B cell (primary cell): Measurements from ENCODE around the gene HDGFL2. TPM values are rescaled to one million over a fixed set of nuclear protein-coding genes. Genes with fewer than 3 reads are reported as not detected.

Source experiments
- ATAC-seq: fragments of 200-7000 bp; cut with Tn5 transposase; one replicate; pipeline ENCODE4 v1.10.0; 2021; ENCODE audit warnings: low read depth, mild to moderate bottlenecking, moderate number of reproducible peaks, moderate library complexity
- CTCF ChIA-PET: fragments of 350-600 bp; sonication (Branson Sonifier 250); formaldehyde crosslinking; loops from one replicate; lab custom pipeline; 2021; ENCODE audit warnings: antibody characterized with exemption, inconsistent platforms; lab: Charles Lee
- POLR2A ChIA-PET: fragments of 350-600 bp; sonication (Branson Sonifier 250); formaldehyde crosslinking; loops from one replicate; lab custom pipeline; 2021; ENCODE audit warnings: antibody characterized with exemption; lab: Charles Lee
- DNase-seq: peaks from one replicate; pipeline ENCODE4 v3.0.0; 2013
- H2AFZ ChIP-seq: 2 replicates; pipeline ENCODE4 v1.6.1; 2012; ENCODE audit warnings: mild to moderate bottlenecking, low read depth, low read length; ENCODE audit not compliant: insufficient read depth, poor library complexity, severe bottlenecking
- H3K27ac ChIP-seq, 2 donors: 1 replicate in 1 of 2; 2 replicates in 1 of 2; pipeline ENCODE4 v1.5.1; 2012 to 2013; ENCODE audit warnings: low read length in 2 of 2, mild to moderate bottlenecking in 2 of 2, moderate library complexity in 1 of 2
- H3K27me3 ChIP-seq, 4 experiments: fragments of 200-600 bp in 1 of 4; sonication (generic) in 1 of 4; replicated peaks in 1 of 4; 1 replicate in 2 of 4; 2 replicates in 2 of 4; pipeline versions ENCODE4 v1.6.1 to v1.7.0; 2013 to 2016; ENCODE audit warnings: low read length in 3 of 4, mild to moderate bottlenecking in 2 of 4, mixed read lengths in 1 of 4, moderate library complexity in 1 of 4; ENCODE audit not compliant: insufficient read depth in 4 of 4, control insufficient read depth in 3 of 4; ENCODE audit errors: control extremely low read depth in 1 of 4
- H3K36me3 ChIP-seq, 2 experiments: replicated peaks in 1 of 2; 1 replicate in 1 of 2; 2 replicates in 1 of 2; pipeline versions ENCODE4 v1.6.1 to v1.7.1; 2013; ENCODE audit warnings: low read length in 1 of 2; ENCODE audit not compliant: insufficient read depth in 2 of 2, control insufficient read depth in 1 of 2; ENCODE audit errors: control extremely low read depth in 1 of 2, extremely low read depth in 1 of 2
- H3K4me1 ChIP-seq, 2 donors: fragments of 200-600 bp in 1 of 2; sonication (generic) in 1 of 2; 1 replicate in 1 of 2; 2 replicates in 1 of 2; pipeline versions ENCODE4 v1.5.1 to v1.6.1; 2013 to 2017; ENCODE audit warnings: low read length in 2 of 2; ENCODE audit not compliant: control insufficient read depth in 2 of 2, insufficient read depth in 2 of 2
- H3K4me2 ChIP-seq: replicated peaks from 2 replicates; pipeline ENCODE3; 2012; ENCODE audit warnings: mild to moderate bottlenecking, low read depth, low read length; ENCODE audit not compliant: poor library complexity, severe bottlenecking
- H3K4me3 ChIP-seq, 5 experiments: fragments of 200-600 bp in 1 of 5; sonication (generic) in 1 of 5; 1 replicate in 3 of 5; 2 replicates in 2 of 5; pipeline versions ENCODE4 v1.5.1 to v1.7.0; 2011 to 2016; ENCODE audit warnings: low read length in 4 of 5, mild to moderate bottlenecking in 4 of 5, low read depth in 2 of 5, control low read depth in 1 of 5, moderate library complexity in 1 of 5; ENCODE audit not compliant: insufficient read depth in 1 of 5; ENCODE audit errors: control extremely low read depth in 1 of 5, extremely low read depth in 1 of 5
- H3K79me2 ChIP-seq: fragments of 200-600 bp; sonication (generic); one replicate; pipeline ENCODE4 v1.6.0; 2016; ENCODE audit warnings: low read length; ENCODE audit not compliant: control insufficient read depth, insufficient read depth
- H3K9ac ChIP-seq: fragments of 200-600 bp; sonication (generic); 2 replicates; pipeline ENCODE4 v1.6.1; 2017; ENCODE audit warnings: mild to moderate bottlenecking, low read length, moderate library complexity
- H3K9me3 ChIP-seq, 3 donors: one replicate each; pipeline versions ENCODE4 v1.6.1 to v1.7.1; 2013; ENCODE audit warnings: low read length in 2 of 3; ENCODE audit not compliant: control insufficient read depth in 2 of 3, insufficient read depth in 1 of 3; ENCODE audit errors: control extremely low read depth in 1 of 3
- H4K20me1 ChIP-seq: 2 replicates; pipeline ENCODE4 v1.6.0; 2012; ENCODE audit warnings: mild to moderate bottlenecking, low read length; ENCODE audit not compliant: insufficient read depth, control insufficient read depth, poor library complexity, severe bottlenecking
- H3K27ac Mint-ChIP-seq: one replicate; pipeline ENCODE4 v1.8.0; 2021; ENCODE audit warnings: mixed read lengths
- H3K27me3 Mint-ChIP-seq: one replicate; pipeline ENCODE4 v1.8.0; 2021; ENCODE audit warnings: mixed read lengths
- H3K4me1 Mint-ChIP-seq: one replicate; pipeline ENCODE4 v1.8.0; 2021; ENCODE audit warnings: mixed read lengths
- H3K4me3 Mint-ChIP-seq: one replicate; pipeline ENCODE4 v1.8.0; 2021; ENCODE audit warnings: mixed read lengths
- H3K9me3 Mint-ChIP-seq: one replicate; pipeline ENCODE4 v1.8.0; 2022; ENCODE audit warnings: mixed read lengths; ENCODE audit not compliant: insufficient read depth
- EZH2 ChIP-seq: IDR thresholded peaks from 2 replicates; pipeline ENCODE4 v1.6.1; 2012; ENCODE audit warnings: borderline replicate concordance, low read depth, mild to moderate bottlenecking, moderate library complexity, low read length; ENCODE audit not compliant: insufficient read depth, poor library complexity, severe bottlenecking
- WGBS: methylation state at CpG from one replicate; pipeline ENCODE4 v1.1.5; 2013; ENCODE audit warnings: missing lambda C conversion rate; ENCODE audit not compliant: insufficient coverage; 5-methylcytosine and 5-hydroxymethylcytosine counted together
- intact Hi-C: fragments of 100-400 bp; cut with micrococcal nuclease; formaldehyde crosslinking; loops from one replicate; pipeline ENCODE4 v1.10.0; 2022
- polyA plus RNA-seq: library from polyadenylated mRNA; depleted of rRNA; stranded (reverse); fragments of >200 nt; gene quantifications from 2 replicates; pipeline ENCODE4 v1.2.3, GENCODE V29; 2012
- total RNA-seq, 2 donors: library from RNA; stranded (reverse); fragments of 120-200 nt in 1 of 2; gene quantifications; 1 replicate in 1 of 2; 2 replicates in 1 of 2; pipeline versions ENCODE4 v1.2.3 to v1.2.4, GENCODE V29; 2013 to 2022
- TF ChIP-seq, protein P1 (sequence below): fragments of 200-600 bp; IDR thresholded peaks from one replicate; pipeline ENCODE4 v1.8.0; 2022; ENCODE audit warnings: antibody characterized with exemption, mild to moderate bottlenecking

HDGFL2 gene
- total and polyA plus RNA-seq, 2 donors (not counting 1 experiment from before 2014, with no cell fraction given), result 18.4 to 49.9 TPM

DNA sequence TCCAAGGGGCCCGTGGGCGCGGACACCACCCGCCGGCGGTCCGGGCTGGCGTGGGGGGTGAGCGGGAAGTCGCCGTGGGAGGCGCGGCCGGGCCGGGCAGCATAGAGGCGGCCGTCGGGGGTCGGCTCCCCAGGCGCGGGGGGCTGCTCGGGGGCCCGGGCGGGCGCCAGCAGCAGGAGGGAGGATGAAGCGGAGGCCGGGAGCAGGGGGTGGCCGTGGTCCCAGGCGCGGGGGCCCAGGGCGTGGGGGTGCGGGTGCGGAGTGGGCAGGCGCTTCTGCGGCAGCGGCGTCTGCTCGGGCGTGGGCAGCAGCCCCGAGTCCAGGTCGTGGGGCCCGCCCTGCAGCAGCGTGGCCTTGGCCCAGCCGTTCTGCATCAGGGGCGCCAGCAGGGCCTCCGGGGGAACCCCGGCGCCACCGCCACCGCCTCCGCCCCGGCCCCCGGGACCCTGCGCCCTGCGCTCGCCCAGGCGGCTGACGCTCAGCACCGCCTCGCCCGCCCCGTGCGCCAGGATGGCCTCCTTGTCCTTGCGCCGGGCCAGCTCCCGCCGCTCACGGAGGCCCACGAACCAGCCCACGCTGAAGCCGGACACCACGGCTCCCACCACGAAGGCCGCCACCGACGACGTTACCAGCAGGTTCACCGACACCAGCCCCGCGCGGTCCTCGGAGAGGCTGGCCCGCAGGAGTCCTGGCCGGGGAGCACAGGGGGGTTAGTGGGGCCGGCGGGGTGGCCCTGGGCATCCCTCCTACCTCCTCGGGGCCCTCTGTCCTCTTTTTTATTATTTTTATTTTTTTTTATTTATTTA, 71.9 kb downstream of the HDGFL2 start:
- ATAC-seq (no peak), DNase-seq (no peak)
- H3K27me3 Mint-ChIP-seq, result peaks cover 7% of the 10 kb centered on the region
- Histone ChIP-seq H3K4me2 (no peak overlapping the region), H3K4me1 (peaks cover 11% of the 10 kb centered on the region in 2 donors), H2AFZ (no peak overlapping the region), H4K20me1 (no peaks in the 10 kb centered on the region), H3K27me3 (peaks cover 0 to 9% (median 0%) of the 10 kb centered on the region in 4 experiments), H3K9me3 (peaks cover 0 to 22% (median 0%) of the 10 kb centered on the region in 3 donors), H3K9ac (no peak overlapping the region), H3K4me3 (no peak overlapping the region), H3K27ac (no peak overlapping the region), H3K79me2 (no peaks in the 10 kb centered on the region), H3K36me3 (no peaks in the 10 kb centered on the region)
- peaks cover 11% of the 10 kb centered on the region for H3K4me1 Mint-ChIP-seq
- 96% methylated on average over 74 of the region's 87 CpGs for WGBS
- TF ChIP-seq, protein P1, sequence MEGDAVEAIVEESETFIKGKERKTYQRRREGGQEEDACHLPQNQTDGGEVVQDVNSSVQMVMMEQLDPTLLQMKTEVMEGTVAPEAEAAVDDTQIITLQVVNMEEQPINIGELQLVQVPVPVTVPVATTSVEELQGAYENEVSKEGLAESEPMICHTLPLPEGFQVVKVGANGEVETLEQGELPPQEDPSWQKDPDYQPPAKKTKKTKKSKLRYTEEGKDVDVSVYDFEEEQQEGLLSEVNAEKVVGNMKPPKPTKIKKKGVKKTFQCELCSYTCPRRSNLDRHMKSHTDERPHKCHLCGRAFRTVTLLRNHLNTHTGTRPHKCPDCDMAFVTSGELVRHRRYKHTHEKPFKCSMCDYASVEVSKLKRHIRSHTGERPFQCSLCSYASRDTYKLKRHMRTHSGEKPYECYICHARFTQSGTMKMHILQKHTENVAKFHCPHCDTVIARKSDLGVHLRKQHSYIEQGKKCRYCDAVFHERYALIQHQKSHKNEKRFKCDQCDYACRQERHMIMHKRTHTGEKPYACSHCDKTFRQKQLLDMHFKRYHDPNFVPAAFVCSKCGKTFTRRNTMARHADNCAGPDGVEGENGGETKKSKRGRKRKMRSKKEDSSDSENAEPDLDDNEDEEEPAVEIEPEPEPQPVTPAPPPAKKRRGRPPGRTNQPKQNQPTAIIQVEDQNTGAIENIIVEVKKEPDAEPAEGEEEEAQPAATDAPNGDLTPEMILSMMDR, result no peak
- no peak for TF ChIP-seq EZH2
- no peaks in the 10 kb centered on the region for H3K9me3 Mint-ChIP-seq
- H3K27ac Mint-ChIP-seq, result no peak overlapping the region
- no peak overlapping the region for H3K4me3 Mint-ChIP-seq
- CTCF ChIA-PET, result no interaction called here
- POLR2A ChIA-PET, result no interaction called here
- intact Hi-C loops, result no loop called here
